GM12878 (cell line): ENCODE data around the gene SLC4A2.

Experiments
- CEBPB ChIP-seq, 2 experiments: fragments of 150-350 bp in 1 of 2; IDR thresholded peaks; 2 replicates each; pipeline ENCODE4 v1.6.1; 2012 to 2014; ENCODE audit warnings: low read depth in 2 of 2, low read length in 2 of 2, borderline replicate concordance in 1 of 2, inconsistent platforms in 1 of 2
- CTCF ChIP-seq, 3 experiments: IDR thresholded peaks in 2 of 3; conservative IDR thresholded peaks in 1 of 3; 2 replicates each; pipeline ENCODE4 v1.5.1; 2011; ENCODE audit warnings: low read depth in 3 of 3, low read length in 3 of 3, mild to moderate bottlenecking in 3 of 3, control low read depth in 2 of 3, moderate library complexity in 2 of 3, inconsistent platforms in 1 of 3, mixed read lengths in 1 of 3; ENCODE audit not compliant: control insufficient read depth in 2 of 3, insufficient read depth in 1 of 3; ENCODE audit errors: extremely low read depth in 1 of 3
- DPF2 ChIP-seq: fragments of 450-650 bp; IDR thresholded peaks from 2 replicates; pipeline ENCODE4 v1.6.1; 2017; ENCODE audit warnings: mild to moderate bottlenecking
- EZH2 ChIP-seq: IDR thresholded peaks from 2 replicates; pipeline ENCODE4 v1.6.1; 2012; ENCODE audit warnings: low read depth, mild to moderate bottlenecking, control low read depth, inconsistent platforms, low read length, borderline replicate concordance; ENCODE audit not compliant: control insufficient read depth
- NR2C2 ChIP-seq: IDR thresholded peaks from 2 replicates; pipeline ENCODE4 v1.6.1; 2011; ENCODE audit warnings: borderline replicate concordance, low read depth; ENCODE audit not compliant: control insufficient read depth, insufficient read length
- SMC3 ChIP-seq: IDR thresholded peaks from 2 replicates; pipeline ENCODE4 v1.6.1; 2011; ENCODE audit warnings: low read length, improper control_type of control experiment, borderline replicate concordance
- SP1 ChIP-seq: IDR thresholded peaks from one replicate; pipeline ENCODE4 v1.6.1; 2011; ENCODE audit warnings: low read depth, low read length
- SPI1 ChIP-seq: IDR thresholded peaks from 2 replicates; pipeline ENCODE4 v1.6.1; 2011; ENCODE audit warnings: low read depth, mild to moderate bottlenecking, low read length, moderate library complexity, borderline replicate concordance; ENCODE audit not compliant: insufficient read depth
- SREBF1 ChIP-seq: IDR thresholded peaks from 2 replicates; pipeline ENCODE4 v1.6.1; 2012; ENCODE audit warnings: mild to moderate bottlenecking, low read length
- TAF1 ChIP-seq: IDR thresholded peaks from 2 replicates; pipeline ENCODE4 v1.6.1; 2011; ENCODE audit warnings: mild to moderate bottlenecking, low read depth, low read length, borderline replicate concordance
- TCF12 ChIP-seq: IDR thresholded peaks from 2 replicates; pipeline ENCODE4 v1.6.1; 2011; ENCODE audit warnings: low read depth, mild to moderate bottlenecking, low read length
- TF ChIP-seq, protein P1 (sequence below): IDR thresholded peaks from 2 replicates; pipeline ENCODE4 v1.6.1; 2011; ENCODE audit warnings: low read depth, low read length, improper control_type of control experiment, borderline replicate concordance
- TF ChIP-seq, protein P2 (sequence below): fragments of 450-650 bp; IDR thresholded peaks from 2 replicates; pipeline ENCODE4 v1.6.1; 2014; ENCODE audit warnings: mild to moderate bottlenecking

- TF ChIP-seq EZH2: no peak
- TF ChIP-seq SMC3: no peak
- no peak for TF ChIP-seq TCF12
- TF ChIP-seq SP1: no peak
- TF ChIP-seq, protein P1, sequence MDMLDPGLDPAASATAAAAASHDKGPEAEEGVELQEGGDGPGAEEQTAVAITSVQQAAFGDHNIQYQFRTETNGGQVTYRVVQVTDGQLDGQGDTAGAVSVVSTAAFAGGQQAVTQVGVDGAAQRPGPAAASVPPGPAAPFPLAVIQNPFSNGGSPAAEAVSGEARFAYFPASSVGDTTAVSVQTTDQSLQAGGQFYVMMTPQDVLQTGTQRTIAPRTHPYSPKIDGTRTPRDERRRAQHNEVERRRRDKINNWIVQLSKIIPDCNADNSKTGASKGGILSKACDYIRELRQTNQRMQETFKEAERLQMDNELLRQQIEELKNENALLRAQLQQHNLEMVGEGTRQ: no peak
- no peak for TF ChIP-seq DPF2
- TF ChIP-seq SREBF1: no peak
- no peak for TF ChIP-seq NR2C2
- TF ChIP-seq SPI1: no peak
- TF ChIP-seq TAF1: no peak
- no peak for TF ChIP-seq CEBPB (IDR thresholded peaks at IDR 0.05; ENCODE audit: borderline replicate concordance in 1 of 2, low read depth in 2 of 2, low read length in 2 of 2)
- no peak for TF ChIP-seq CTCF (IDR thresholded peaks at IDR 0.05 in 2 of 3, conservative IDR thresholded peaks at IDR 0.05 in 1 of 3; ENCODE audit: control insufficient read depth in 2 of 3, extremely low read depth in 1 of 3, insufficient read depth in 1 of 3, low read depth in 3 of 3, low read length in 3 of 3)
- TF ChIP-seq, protein P2, sequence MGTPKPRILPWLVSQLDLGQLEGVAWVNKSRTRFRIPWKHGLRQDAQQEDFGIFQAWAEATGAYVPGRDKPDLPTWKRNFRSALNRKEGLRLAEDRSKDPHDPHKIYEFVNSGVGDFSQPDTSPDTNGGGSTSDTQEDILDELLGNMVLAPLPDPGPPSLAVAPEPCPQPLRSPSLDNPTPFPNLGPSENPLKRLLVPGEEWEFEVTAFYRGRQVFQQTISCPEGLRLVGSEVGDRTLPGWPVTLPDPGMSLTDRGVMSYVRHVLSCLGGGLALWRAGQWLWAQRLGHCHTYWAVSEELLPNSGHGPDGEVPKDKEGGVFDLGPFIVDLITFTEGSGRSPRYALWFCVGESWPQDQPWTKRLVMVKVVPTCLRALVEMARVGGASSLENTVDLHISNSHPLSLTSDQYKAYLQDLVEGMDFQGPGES: no peak
Measured at GRCh38 chr7:151033864-151034249, 25.5 kb upstream of the SLC4A2 start.
